ENCODE measurements around the gene IGF2BP2.
"Not testable (repeated sequence)": the region's sequence is repeated elsewhere in the genome, so short reads cannot be mapped to it uniquely, and the experiment has no call there.

The IGF2BP2 gene

GRCh38 chr3:185831990-185832389 is 7.1 kb upstream of the IGF2BP2 start:
- DNase-seq = no peak

GRCh38 chr3:185831195-185831594 is 6.4 kb upstream of the IGF2BP2 start:
- DNase-seq = no peak

GRCh38 chr3:185830018-185830797 is 5.4 kb upstream of the IGF2BP2 start:
- no peak for DNase-seq

- DNase-seq = no peak
Observed at GRCh38 chr3:185828755-185829154, 3.9 kb upstream of the IGF2BP2 start.

GRCh38 chr3:185827595-185828344 is 2.9 kb upstream of the IGF2BP2 start:
- no peak for DNase-seq

GRCh38 chr3:185825639-185826481 is 1.0 kb upstream of the IGF2BP2 start:
- DNase-seq = no peak

GRCh38 chr3:185824051-185825005 is 514 bp downstream of the IGF2BP2 start:
- no peak for DNase-seq

GRCh38 chr3:185823078-185824044 is 1.5 kb downstream of the IGF2BP2 start:
- no peak for DNase-seq

GRCh38 chr3:185822221-185823000 is 2.4 kb downstream of the IGF2BP2 start:
- DNase-seq = no peak

GRCh38 chr3:185820973-185821758 is 3.7 kb downstream of the IGF2BP2 start:
- no peak for DNase-seq

GRCh38 chr3:185818267-185818875 is 6.5 kb downstream of the IGF2BP2 start:
- DNase-seq = no peak

- DNase-seq = no peak
Observed at GRCh38 chr3:185815391-185816282, 9.2 kb downstream of the IGF2BP2 start.

- DNase-seq = no peak
Observed at GRCh38 chr3:185813691-185814215, 11.1 kb downstream of the IGF2BP2 start.

GRCh38 chr3:185813205-185813604 is 11.6 kb downstream of the IGF2BP2 start:
- DNase-seq = no peak

GRCh38 chr3:185807445-185808068 is 17.3 kb downstream of the IGF2BP2 start:
- no peak for DNase-seq

- DNase-seq = not testable (repeated sequence)
Observed at GRCh38 chr3:185798831-185799110, 26.1 kb downstream of the IGF2BP2 start.
